ENCODE measurements around the gene SCGB3A2.

SCGB3A2 gene

GRCh38 chr5:147898875-147899401, 20.4 kb downstream of the SCGB3A2 start:
- Histone ChIP-seq H3K4me2 (ENCODE audit: low read length) (no peak overlapping the region), H3K36me3 (ENCODE audit: control insufficient read depth, insufficient read depth, low read length) (no peaks in the 10 kb centered on the region), H3K4me1 (no peaks in the 10 kb centered on the region), H3K27me3 (ENCODE audit: control insufficient read depth, insufficient read depth, low read length) (no peaks in the 10 kb centered on the region), H3K9me3 (ENCODE audit: control insufficient read depth, low read length) (no peaks in the 10 kb centered on the region), H3K79me2 (no peaks in the 10 kb centered on the region), H3K4me3 (ENCODE audit: low read depth, low read length) (no peak overlapping the region), H3K27ac (no peak overlapping the region), H2AFZ (no peak overlapping the region), H3K9ac (no peak overlapping the region)
- TF ChIP-seq CTCF (IDR thresholded peaks at IDR 0.05) = no peak

- TF ChIP-seq CTCF (IDR thresholded peaks at IDR 0.05) = no peak
- no peaks in the 10 kb centered on the region for H3K9me3 ChIP-seq (ENCODE audit: control insufficient read depth, low read length)
- no peaks in the 10 kb centered on the region for H3K79me2 ChIP-seq
- H3K4me1 ChIP-seq = no peaks in the 10 kb centered on the region
- H3K4me3 ChIP-seq (ENCODE audit: low read depth, low read length) = no peak overlapping the region
- no peak overlapping the region for H3K4me2 ChIP-seq (ENCODE audit: low read length)
- H3K36me3 ChIP-seq (ENCODE audit: control insufficient read depth, insufficient read depth, low read length) = no peaks in the 10 kb centered on the region
- H3K27ac ChIP-seq = no peak overlapping the region
- H2AFZ ChIP-seq = no peak overlapping the region
- no peak overlapping the region for H3K9ac ChIP-seq
- no peaks in the 10 kb centered on the region for H3K27me3 ChIP-seq (ENCODE audit: control insufficient read depth, insufficient read depth, low read length)
These were observed 23.1 kb downstream of the SCGB3A2 start for GRCh38 chr5:147901599-147902039.

- Histone ChIP-seq H3K79me2 (no peaks in the 10 kb centered on the region), H3K27me3 (ENCODE audit: control insufficient read depth, insufficient read depth, low read length) (no peaks in the 10 kb centered on the region), H3K9me3 (ENCODE audit: control insufficient read depth, low read length) (no peaks in the 10 kb centered on the region), H3K9ac (no peak overlapping the region), H3K4me2 (ENCODE audit: low read length) (no peak overlapping the region), H2AFZ (no peak overlapping the region), H3K36me3 (ENCODE audit: control insufficient read depth, insufficient read depth, low read length) (no peaks in the 10 kb centered on the region), H3K27ac (no peak overlapping the region), H3K4me3 (ENCODE audit: low read depth, low read length) (no peak overlapping the region), H3K4me1 (no peaks in the 10 kb centered on the region)
- TF ChIP-seq CTCF (IDR thresholded peaks at IDR 0.05) = no peak
These were observed 24.2 kb downstream of the SCGB3A2 start for GRCh38 chr5:147902609-147903115.

GRCh38 chr5:147904110-147904509, 25.6 kb downstream of the SCGB3A2 start:
- Histone ChIP-seq H3K27ac (no peak overlapping the region), H3K79me2 (no peaks in the 10 kb centered on the region), H2AFZ (no peak overlapping the region)

More at GRCh38 chr5:147904110-147904509, 25.6 kb downstream of the SCGB3A2 start:
- no peaks in the 10 kb centered on the region for H3K36me3 ChIP-seq (ENCODE audit: control insufficient read depth, insufficient read depth, low read length)
- H3K4me2 ChIP-seq (ENCODE audit: low read length) = no peak overlapping the region
- no peak for TF ChIP-seq CTCF (IDR thresholded peaks at IDR 0.05)
- H3K27me3 ChIP-seq (ENCODE audit: control insufficient read depth, insufficient read depth, low read length) = no peaks in the 10 kb centered on the region
- no peaks in the 10 kb centered on the region for H3K4me1 ChIP-seq
- no peak overlapping the region for H3K4me3 ChIP-seq (ENCODE audit: low read depth, low read length)
- no peak overlapping the region for H3K9ac ChIP-seq
- no peaks in the 10 kb centered on the region for H3K9me3 ChIP-seq (ENCODE audit: control insufficient read depth, low read length)
